Hepatocyte (in vitro differentiated cells): Measurements from ENCODE around the gene GADD45B.

Experiments used
- CTCF ChIP-seq: fragments of 200-600 bp; sonication (generic); IDR thresholded peaks from 2 replicates; pipeline ENCODE4 v1.5.1; 2016; ENCODE audit warnings: antibody characterized with exemption, mild to moderate bottlenecking; ENCODE audit not compliant: poor library complexity
- EZH2phosphoT487 ChIP-seq: fragments of 200-600 bp; sonication (generic); IDR thresholded peaks from one replicate; pipeline ENCODE4 v1.6.1; 2018; ENCODE audit warnings: antibody characterized with exemption, mild to moderate bottlenecking, low read depth, moderate library complexity; ENCODE audit not compliant: unreplicated experiment, severe bottlenecking

GRCh38 chr19:2495651-2496316, 19.9 kb downstream of the GADD45B start:
- TF ChIP-seq EZH2phosphoT487 (no peak), CTCF (no peak)
